ENCODE results near the gene BORA. TPM values are rescaled to one million over a fixed set of nuclear protein-coding genes. Genes with fewer than 3 reads are reported as not detected.

BORA gene
- total and polyA plus RNA-seq, 9 donors, result 3.5 to 5.3 (median 4.5) TPM

DNA sequence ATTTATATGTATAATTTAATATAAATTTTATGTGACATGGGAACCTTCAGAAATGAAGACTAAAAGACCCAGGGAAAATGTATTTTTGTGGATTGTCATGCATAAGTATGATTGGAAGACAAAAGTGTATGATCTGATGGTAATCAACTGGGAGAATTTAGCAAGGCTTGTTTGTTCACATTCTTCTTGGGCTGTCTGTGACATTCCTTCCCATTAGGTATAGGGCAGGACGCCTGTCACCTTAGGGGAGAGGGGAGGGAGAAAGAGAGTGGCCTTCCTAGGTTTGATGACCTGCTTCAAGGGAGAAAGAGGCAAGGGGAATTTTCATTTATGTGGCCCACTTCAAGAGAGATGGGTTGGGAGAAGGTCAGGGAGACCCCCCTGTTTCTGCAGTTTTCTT lies 76.6 kb downstream of the BORA start:
- no peaks in the 10 kb centered on the region for H3K27me3 ChIP-seq (ENCODE audit: control insufficient read depth, insufficient read depth, low read length)
- 100% methylated on average over 1 of the region's 1 CpG for WGBS (ENCODE audit: insufficient coverage)
- DNase-seq, result no peak
- H3K36me3 ChIP-seq (ENCODE audit: control insufficient read depth, insufficient read depth, low read length), result peaks cover 18% of the 10 kb centered on the region
- no peaks in the 10 kb centered on the region for H3K4me1 ChIP-seq (ENCODE audit: control insufficient read depth, insufficient read depth, low read length)
- H3K4me3 ChIP-seq (ENCODE audit: low read length), result no peak overlapping the region
- H3K9me3 ChIP-seq (replicated peaks; ENCODE audit: control insufficient read depth, low read depth, low read length), result no peaks in the 10 kb centered on the region
- H3K27ac ChIP-seq (ENCODE audit: low read length), result no peak overlapping the region

Other genes with a start within 250 kb of the BORA start
- gene MZT1, start 294 bp upstream of the BORA start, total RNA-seq, result 10.1 TPM
- 10 to 100 TPM; 22.3 to 31.5 (median 26.8) TPM for gene MZT1, start 294 bp upstream of the BORA start, polyA plus RNA-seq (ENCODE audit: insufficient read depth in 1 of 8, insufficient read length in 8 of 8, low replicate concordance in 1 of 8)
- gene DIS3, start 54.0 kb downstream of the BORA start, total RNA-seq, result 20.6 TPM
- 10 to 100 TPM; 10.7 to 21.8 (median 18.9) TPM for gene DIS3, start 54.0 kb downstream of the BORA start, polyA plus RNA-seq (ENCODE audit: insufficient read depth in 1 of 8, insufficient read length in 8 of 8, low replicate concordance in 1 of 8)
- 24.7 TPM for gene PIBF1, start 54.2 kb downstream of the BORA start, total RNA-seq
- gene PIBF1, start 54.2 kb downstream of the BORA start, polyA plus RNA-seq (ENCODE audit: insufficient read depth in 1 of 8, insufficient read length in 8 of 8, low replicate concordance in 1 of 8), result 10 to 100 TPM; 17.1 to 29.4 (median 22.8) TPM

All from muscle of leg (tissue), 11 donors.